ENCODE results near the gene TSTD1. TPM values are rescaled to one million over a fixed set of nuclear protein-coding genes. Genes with fewer than 3 reads are reported as not detected.
"Not testable (repeated sequence)": the region's sequence is repeated elsewhere in the genome, so short reads cannot be mapped to it uniquely, and the experiment has no call there.

Gene TSTD1
- total and polyA plus RNA-seq, 4 experiments from 2014 or later, result 92.0 to 411 (median 179) TPM

- Mint-ChIP-seq H3K36me3 (peaks cover 27 to 36% of the 10 kb centered on the region in 2 donors), H3K9me3 (no peaks in the 10 kb centered on the region), H3K4me1 (peaks cover 36 to 78% (median 52%) of the 10 kb centered on the region in 4 donors), H3K27ac (peak overlapping the region; percentile 92 to 100 (median 99)), H3K4me3 (peak overlapping the region; percentile 90 to 100 (median 99)), H3K27me3 (no peaks in the 10 kb centered on the region)
- POLR2A ChIA-PET (ENCODE audit: partially characterized antibody), result interaction anchor here (0.6 to 10.9 kb wide), 29 partner anchors 9 to 863 kb away, joined by 3 to 602 read pairs (median 5); partner anchors contain the start of genes DEDD, F11R, KLHDC9 and LY9
- no peaks in the 10 kb centered on the region for H3K27me3 ChIP-seq (ENCODE audit: insufficient read depth, low read length)
- peak overlapping the region; percentile 80 to 96 for H3K4me3 ChIP-seq (ENCODE audit: low read length in 2 of 2)
- CTCF ChIA-PET (ENCODE audit: partially characterized antibody), result interaction anchor here (0.9 to 10.1 kb wide), 15 partner anchors 10 to 156 kb away, joined by 3 to 171 read pairs (median 4); partner anchors contain the start of genes DEDD, F11R, KLHDC9 and TOMM40L
- peak overlapping the region; percentile 93 for H3K27ac ChIP-seq (ENCODE audit: low read depth, low read length)
- intact Hi-C loops (cut with micrococcal nuclease), result loop anchor here (1.0 to 5.0 kb wide), 6 partner anchors 24 to 727 kb away; partner anchors contain the start of genes COPA, NCSTN, NIT1 and PFDN2
- H3K4me1 ChIP-seq (ENCODE audit: insufficient read depth, low read length), result peaks cover 55% of the 10 kb centered on the region
- peak in 2 of 5 donors; percentile 7 to 31 for DNase-seq
- H3K36me3 ChIP-seq (ENCODE audit: insufficient read depth, low read length), result no peaks in the 10 kb centered on the region
- H3K9me3 ChIP-seq (ENCODE audit: control insufficient read depth in 1 of 2, low read length in 2 of 2), result no peaks in the 10 kb centered on the region
These were observed 30.5 kb upstream of the TSTD1 start for GRCh38 chr1:161069241-161069640.

GRCh38 chr1:161068306-161069234 lies 29.8 kb upstream of the TSTD1 start:
- H3K9me3 Mint-ChIP-seq, result no peaks in the 10 kb centered on the region
- ChIA-PET POLR2A (ENCODE audit: partially characterized antibody) (interaction anchor here (0.7 to 10.9 kb wide), 20 partner anchors 8 to 231 kb away, joined by 3 to 602 read pairs (median 8); partner anchors contain the start of genes B4GALT3, DEDD, F11R and KLHDC9), CTCF (ENCODE audit: partially characterized antibody) (interaction anchor here (0.9 to 10.1 kb wide), 13 partner anchors 12 to 97 kb away, joined by 3 to 171 read pairs (median 4); partner anchors contain the start of genes DEDD, F11R, KLHDC9 and PPOX)
- Histone ChIP-seq H3K27ac (ENCODE audit: low read depth, low read length) (peak overlapping the region; percentile 93), H3K9me3 (ENCODE audit: control insufficient read depth in 1 of 2, low read length in 2 of 2) (no peaks in the 10 kb centered on the region), H3K4me1 (ENCODE audit: insufficient read depth, low read length) (peaks cover 62% of the 10 kb centered on the region), H3K36me3 (ENCODE audit: insufficient read depth, low read length) (no peaks in the 10 kb centered on the region), H3K4me3 (ENCODE audit: low read length in 2 of 2) (peak overlapping the region; percentile 80 to 96), H3K27me3 (ENCODE audit: insufficient read depth, low read length) (no peaks in the 10 kb centered on the region)
- DNase-seq, result peak; percentile 84 to 93 (median 85)
- peak overlapping the region; percentile 90 to 100 (median 99) for H3K4me3 Mint-ChIP-seq
- intact Hi-C loops (cut with micrococcal nuclease), result loop anchor here (1.0 to 5.0 kb wide), 6 partner anchors 23 to 726 kb away; partner anchors contain the start of genes COPA, NCSTN, NIT1 and PFDN2
- H3K27ac Mint-ChIP-seq, result peak overlapping the region; percentile 92 to 100 (median 99)
- H3K4me1 Mint-ChIP-seq, result peaks cover 42 to 81% (median 58%) of the 10 kb centered on the region in 4 donors
- no peaks in the 10 kb centered on the region for H3K27me3 Mint-ChIP-seq
- peaks cover 33 to 42% of the 10 kb centered on the region in 2 donors for H3K36me3 Mint-ChIP-seq

GRCh38 chr1:161066694-161067093 lies 27.9 kb upstream of the TSTD1 start:
- H3K36me3 Mint-ChIP-seq, result peaks cover 37 to 58% of the 10 kb centered on the region in 2 donors
- peak overlapping the region; percentile 90 to 100 (median 99) for H3K4me3 Mint-ChIP-seq
- CTCF ChIA-PET (ENCODE audit: partially characterized antibody), result interaction anchor here (1.3 to 10.1 kb wide), 3 partner anchors 12 to 29 kb away, joined by 4 to 171 read pairs (median 159); partner anchors contain the start of genes KLHDC9, TSTD1 and USF1
- Histone ChIP-seq H3K4me3 (ENCODE audit: low read length in 2 of 2) (peak overlapping the region; percentile 21 to 96), H3K9me3 (ENCODE audit: control insufficient read depth in 1 of 2, low read length in 2 of 2) (no peaks in the 10 kb centered on the region), H3K4me1 (ENCODE audit: insufficient read depth, low read length) (peaks cover 81% of the 10 kb centered on the region), H3K27ac (ENCODE audit: low read depth, low read length) (peak overlapping the region; percentile 93), H3K27me3 (ENCODE audit: insufficient read depth, low read length) (no peaks in the 10 kb centered on the region), H3K36me3 (ENCODE audit: insufficient read depth, low read length) (peaks cover 8% of the 10 kb centered on the region)
- intact Hi-C loops (cut with micrococcal nuclease), result loop anchor here (5.0 kb wide), 1 partner anchor 724 kb away; the partner anchor contains the start of genes COPA and NCSTN
- peak overlapping the region; percentile 92 to 100 (median 99) for H3K27ac Mint-ChIP-seq
- no peaks in the 10 kb centered on the region for H3K27me3 Mint-ChIP-seq
- peak in 3 of 5 donors; percentile 15 to 55 (median 19) for DNase-seq
- POLR2A ChIA-PET (ENCODE audit: partially characterized antibody), result interaction anchor here (4.4 to 10.9 kb wide), 3 partner anchors 21 to 51 kb away, joined by 26 to 602 read pairs (median 122); partner anchors contain the start of genes KLHDC9, NIT1, PFDN2 and TSTD1
- no peaks in the 10 kb centered on the region for H3K9me3 Mint-ChIP-seq
- H3K4me1 Mint-ChIP-seq, result peaks cover 47 to 93% (median 67%) of the 10 kb centered on the region in 4 donors

GRCh38 chr1:161065681-161066080 lies 26.9 kb upstream of the TSTD1 start:
- intact Hi-C loops (cut with micrococcal nuclease), result loop anchor here (5.0 kb wide), 1 partner anchor 723 kb away; the partner anchor contains the start of genes COPA and NCSTN
- H3K27ac ChIP-seq (ENCODE audit: low read depth, low read length); DNase-seq; H3K27me3 Mint-ChIP-seq; H3K27me3 ChIP-seq (ENCODE audit: insufficient read depth, low read length); H3K9me3 ChIP-seq (ENCODE audit: control insufficient read depth in 1 of 2, low read length in 2 of 2); H3K9me3 Mint-ChIP-seq; H3K4me3 ChIP-seq (ENCODE audit: low read length in 2 of 2): not testable (repeated sequence)
- Mint-ChIP-seq H3K36me3 (peaks cover 37 to 65% of the 10 kb centered on the region in 2 donors), H3K4me1 (peaks cover 48 to 89% (median 65%) of the 10 kb centered on the region in 4 donors), H3K27ac (peak overlapping the region; percentile 42 to 92 (median 76)), H3K4me3 (peak overlapping the region in 6 of 8 donors; percentile 9 to 96 (median 56))
- Histone ChIP-seq H3K36me3 (ENCODE audit: insufficient read depth, low read length) (peaks cover 12% of the 10 kb centered on the region), H3K4me1 (ENCODE audit: insufficient read depth, low read length) (peaks cover 82% of the 10 kb centered on the region)
- ChIA-PET CTCF (ENCODE audit: partially characterized antibody) (interaction anchor here (1.3 to 10.1 kb wide), 4 partner anchors 9 to 30 kb away, joined by 4 to 171 read pairs (median 82); partner anchors contain the start of genes KLHDC9, TSTD1 and USF1), POLR2A (ENCODE audit: partially characterized antibody) (interaction anchor here (0.9 to 10.9 kb wide), 2 partner anchors 20 to 52 kb away, joined by 4 to 602 read pairs; partner anchors contain the start of genes NIT1, PFDN2, TSTD1 and USF1)

DNA sequence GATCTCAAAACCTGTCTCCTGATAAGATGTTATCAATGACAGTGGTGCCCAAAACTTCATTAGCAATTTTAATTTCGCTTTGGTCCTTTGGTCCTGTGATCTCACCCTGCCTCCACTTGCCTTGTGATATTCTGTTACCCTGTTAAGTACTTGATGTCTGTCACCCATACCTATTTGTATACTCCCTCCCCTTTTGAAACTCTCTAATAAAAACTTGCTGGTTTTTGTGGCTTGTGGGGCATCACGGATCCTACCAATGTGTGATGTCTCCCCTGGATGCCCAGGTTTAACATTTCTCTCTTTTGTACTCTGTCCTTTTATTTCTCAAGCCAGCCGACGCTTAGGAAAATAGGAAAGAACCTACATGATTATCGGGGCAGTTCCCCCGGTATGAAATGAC lies 25.2 kb upstream of the TSTD1 start:
- DNase-seq; H3K27me3 ChIP-seq (ENCODE audit: insufficient read depth, low read length); H3K9me3 ChIP-seq (ENCODE audit: control insufficient read depth in 1 of 2, low read length in 2 of 2); intact Hi-C loops (cut with micrococcal nuclease); H3K27me3 Mint-ChIP-seq; H3K9me3 Mint-ChIP-seq: not testable (repeated sequence)
- Mint-ChIP-seq H3K36me3 (peaks cover 42 to 69% of the 10 kb centered on the region in 2 donors), H3K27ac (peak overlapping the region; percentile 80 to 94 (median 92)), H3K4me3 (peak overlapping the region; percentile 31 to 91 (median 75)), H3K4me1 (peaks cover 48 to 89% (median 68%) of the 10 kb centered on the region in 4 donors)
- Histone ChIP-seq H3K27ac (ENCODE audit: low read depth, low read length) (peak overlapping the region; percentile 51), H3K4me3 (ENCODE audit: low read length in 2 of 2) (peak overlapping the region; percentile 9 to 23), H3K36me3 (ENCODE audit: insufficient read depth, low read length) (peaks cover 22% of the 10 kb centered on the region), H3K4me1 (ENCODE audit: insufficient read depth, low read length) (peaks cover 90% of the 10 kb centered on the region)
- POLR2A ChIA-PET (ENCODE audit: partially characterized antibody), result interaction anchor here (1.3 to 10.9 kb wide), 2 partner anchors 19 to 33 kb away, joined by 8 to 602 read pairs; partner anchors contain the start of genes TSTD1 and USF1
- CTCF ChIA-PET (ENCODE audit: partially characterized antibody), result interaction anchor here (9.0 to 10.1 kb wide), 2 partner anchors 21 to 32 kb away, joined by 159 to 171 read pairs; partner anchors contain the start of genes KLHDC9, TSTD1 and USF1

DNA sequence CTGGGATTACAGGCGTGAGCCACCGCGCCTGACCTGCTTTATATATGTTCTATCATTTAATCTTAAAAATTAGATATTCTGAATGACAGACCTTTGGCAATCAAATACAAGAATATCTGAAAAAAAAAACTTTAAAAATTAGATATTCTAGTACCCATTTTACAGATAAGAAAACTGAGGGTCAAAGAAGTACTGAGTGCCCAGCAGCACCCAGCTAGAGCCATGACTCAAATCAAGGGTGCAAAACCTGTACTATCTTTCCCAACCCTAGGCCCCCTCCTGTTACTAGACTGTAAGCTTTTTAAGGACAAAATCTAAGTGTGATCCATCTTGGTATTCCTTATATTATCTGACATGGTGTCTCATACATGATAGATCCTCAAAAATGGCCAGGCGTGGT lies 22.7 kb upstream of the TSTD1 start:
- Mint-ChIP-seq H3K9me3 (no peaks in the 10 kb centered on the region), H3K27me3 (no peaks in the 10 kb centered on the region), H3K4me3 (peak overlapping the region in 2 of 8 donors; percentile 34 to 61), H3K36me3 (peaks cover 34 to 69% of the 10 kb centered on the region in 2 donors), H3K27ac (peak overlapping the region in 6 of 7 donors; percentile 22 to 92 (median 46)), H3K4me1 (peaks cover 40 to 77% (median 56%) of the 10 kb centered on the region in 4 donors)
- Histone ChIP-seq H3K36me3 (ENCODE audit: insufficient read depth, low read length) (peaks cover 33% of the 10 kb centered on the region), H3K4me3 (ENCODE audit: low read length in 2 of 2) (no peak overlapping the region), H3K9me3 (ENCODE audit: control insufficient read depth in 1 of 2, low read length in 2 of 2) (no peaks in the 10 kb centered on the region), H3K27ac (ENCODE audit: low read depth, low read length) (no peak overlapping the region), H3K4me1 (ENCODE audit: insufficient read depth, low read length) (peaks cover 89% of the 10 kb centered on the region), H3K27me3 (ENCODE audit: insufficient read depth, low read length) (no peaks in the 10 kb centered on the region)
- ChIA-PET CTCF (ENCODE audit: partially characterized antibody) (interaction anchor here (1.1 to 2.3 kb wide), 5 partner anchors 15 to 78 kb away, joined by 3 to 10 read pairs (median 7); partner anchors contain the start of genes TSTD1 and USF1), POLR2A (ENCODE audit: partially characterized antibody) (interaction anchor here (0.9 to 7.8 kb wide), 4 partner anchors 8 to 41 kb away, joined by 3 to 66 read pairs (median 18); partner anchors contain the start of genes ARHGAP30, F11R and USF1)
- no peak for DNase-seq
- intact Hi-C loops (cut with micrococcal nuclease), result no loop called here

All from CD4-positive, alpha-beta memory T cell (primary cell).